ENCODE measurements around the gene MYO19. TPM values are rescaled to one million over a fixed set of nuclear protein-coding genes. Genes with fewer than 3 reads are reported as not detected.

Gene MYO19
- total and polyA plus RNA-seq, 9 of the 15 experiments (the other 6 are each of a cell fraction or from before 2014, with no cell fraction given), result 21.6 to 176 (median 129) TPM

DNA sequence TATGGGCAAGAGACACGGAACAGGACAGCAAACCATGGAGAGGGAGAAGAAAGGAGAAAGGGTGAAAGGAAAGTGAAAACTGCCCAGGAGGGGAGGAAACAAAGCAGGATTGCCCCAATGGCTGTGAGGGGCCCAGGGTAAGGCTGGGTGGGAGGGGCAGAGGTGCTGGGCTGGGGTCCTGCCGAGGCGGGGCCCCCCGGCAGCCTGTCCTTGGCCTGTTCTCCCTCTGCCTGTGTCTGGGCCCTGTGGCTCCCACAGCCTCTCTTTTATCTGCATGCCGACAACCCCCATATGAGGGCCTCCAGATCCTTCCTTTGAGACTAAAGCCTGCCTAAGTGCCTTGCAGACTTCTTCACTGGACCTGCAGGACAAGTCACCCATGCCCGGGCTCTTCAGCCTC is 32.7 kb downstream of the MYO19 start:
- Histone ChIP-seq H3K4me1 (replicated peaks in 1 of 2; ENCODE audit: control insufficient read depth in 2 of 2, insufficient read depth in 2 of 2, low read length in 2 of 2) (peaks cover 0 to 3% of the 10 kb centered on the region in 2 experiments; a peak in 1 of 5 replicates), H3K9ac (ENCODE audit: insufficient read depth in 1 of 2, low read depth in 2 of 2, low read length in 2 of 2) (no peak overlapping the region), H3K4me3 (no peak overlapping the region), H3K9me1 (ENCODE audit: control insufficient read depth, insufficient read depth, low read length) (no peaks in the 10 kb centered on the region), H3K9me3 (replicated peaks; ENCODE audit: control insufficient read depth, insufficient read depth, low read depth, low read length) (no peaks in the 10 kb centered on the region), H3K36me3 (ENCODE audit: control insufficient read depth, insufficient read depth, low read length) (peaks cover 95% of the 10 kb centered on the region), H3K4me2 (ENCODE audit: insufficient read depth, low read length) (no peak overlapping the region), H2AFZ (ENCODE audit: low read depth, low read length) (no peak overlapping the region), H3K27ac (ENCODE audit: extremely low read depth, low read depth, low read length) (no peak overlapping the region), H4K20me1 (replicated peaks; ENCODE audit: control insufficient read depth, insufficient read depth, low read length) (no peaks in the 10 kb centered on the region), H3K79me2 (ENCODE audit: control insufficient read depth, insufficient read depth, low read length) (no peaks in the 10 kb centered on the region), H3K27me3 (ENCODE audit: control insufficient read depth in 2 of 2, insufficient read depth in 2 of 2, low read length in 2 of 2) (no peaks in the 10 kb centered on the region)
- ChIA-PET CTCF (ENCODE audit: low intra/inter-chr PET ratio) (no interaction called here), POLR2A (interaction anchor here (2.9 kb wide), 1 partner anchor 11 kb away, joined by 18 read pairs; no protein-coding TSS in a partner anchor)
- BruUV-seq (replicated peaks), result no TSS peak
- in situ Hi-C loops (cut with MboI), result no loop called here
- no peak for ATAC-seq
- peak in 1 of 4 experiments; percentile 20 for DNase-seq (ENCODE audit: extremely low read depth in 1 of 4, low spot score in 3 of 4)
- no peak for FAIRE-seq
- 94% methylated on average over 2 of the region's 6 CpGs for WGBS (ENCODE audit: insufficient coverage, low coverage, missing lambda C conversion rate)
- intact Hi-C loops (cut with micrococcal nuclease), result no loop called here
- TF ChIP-seq, protein P1, sequence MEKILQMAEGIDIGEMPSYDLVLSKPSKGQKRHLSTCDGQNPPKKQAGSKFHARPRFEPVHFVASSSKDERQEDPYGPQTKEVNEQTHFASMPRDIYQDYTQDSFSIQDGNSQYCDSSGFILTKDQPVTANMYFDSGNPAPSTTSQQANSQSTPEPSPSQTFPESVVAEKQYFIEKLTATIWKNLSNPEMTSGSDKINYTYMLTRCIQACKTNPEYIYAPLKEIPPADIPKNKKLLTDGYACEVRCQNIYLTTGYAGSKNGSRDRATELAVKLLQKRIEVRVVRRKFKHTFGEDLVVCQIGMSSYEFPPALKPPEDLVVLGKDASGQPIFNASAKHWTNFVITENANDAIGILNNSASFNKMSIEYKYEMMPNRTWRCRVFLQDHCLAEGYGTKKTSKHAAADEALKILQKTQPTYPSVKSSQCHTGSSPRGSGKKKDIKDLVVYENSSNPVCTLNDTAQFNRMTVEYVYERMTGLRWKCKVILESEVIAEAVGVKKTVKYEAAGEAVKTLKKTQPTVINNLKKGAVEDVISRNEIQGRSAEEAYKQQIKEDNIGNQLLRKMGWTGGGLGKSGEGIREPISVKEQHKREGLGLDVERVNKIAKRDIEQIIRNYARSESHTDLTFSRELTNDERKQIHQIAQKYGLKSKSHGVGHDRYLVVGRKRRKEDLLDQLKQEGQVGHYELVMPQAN (IDR thresholded peaks at IDR 0.05; ENCODE audit: borderline replicate concordance), result no peak
- TF ChIP-seq ARID1B (IDR thresholded peaks at IDR 0.05) (no peak), DPF2 (IDR thresholded peaks at IDR 0.05) (no peak), C11orf30 (IDR thresholded peaks at IDR 0.05; ENCODE audit: low read depth) (no peak), TAL1 (IDR thresholded peaks at IDR 0.05) (no peak), ZNF780A (CRISPR knock-in tag; IDR thresholded peaks at IDR 0.05) (no peak), TCF3 (CRISPR knock-in tag; IDR thresholded peaks at IDR 0.05) (no peak)
- TF ChIP-seq, protein P2, sequence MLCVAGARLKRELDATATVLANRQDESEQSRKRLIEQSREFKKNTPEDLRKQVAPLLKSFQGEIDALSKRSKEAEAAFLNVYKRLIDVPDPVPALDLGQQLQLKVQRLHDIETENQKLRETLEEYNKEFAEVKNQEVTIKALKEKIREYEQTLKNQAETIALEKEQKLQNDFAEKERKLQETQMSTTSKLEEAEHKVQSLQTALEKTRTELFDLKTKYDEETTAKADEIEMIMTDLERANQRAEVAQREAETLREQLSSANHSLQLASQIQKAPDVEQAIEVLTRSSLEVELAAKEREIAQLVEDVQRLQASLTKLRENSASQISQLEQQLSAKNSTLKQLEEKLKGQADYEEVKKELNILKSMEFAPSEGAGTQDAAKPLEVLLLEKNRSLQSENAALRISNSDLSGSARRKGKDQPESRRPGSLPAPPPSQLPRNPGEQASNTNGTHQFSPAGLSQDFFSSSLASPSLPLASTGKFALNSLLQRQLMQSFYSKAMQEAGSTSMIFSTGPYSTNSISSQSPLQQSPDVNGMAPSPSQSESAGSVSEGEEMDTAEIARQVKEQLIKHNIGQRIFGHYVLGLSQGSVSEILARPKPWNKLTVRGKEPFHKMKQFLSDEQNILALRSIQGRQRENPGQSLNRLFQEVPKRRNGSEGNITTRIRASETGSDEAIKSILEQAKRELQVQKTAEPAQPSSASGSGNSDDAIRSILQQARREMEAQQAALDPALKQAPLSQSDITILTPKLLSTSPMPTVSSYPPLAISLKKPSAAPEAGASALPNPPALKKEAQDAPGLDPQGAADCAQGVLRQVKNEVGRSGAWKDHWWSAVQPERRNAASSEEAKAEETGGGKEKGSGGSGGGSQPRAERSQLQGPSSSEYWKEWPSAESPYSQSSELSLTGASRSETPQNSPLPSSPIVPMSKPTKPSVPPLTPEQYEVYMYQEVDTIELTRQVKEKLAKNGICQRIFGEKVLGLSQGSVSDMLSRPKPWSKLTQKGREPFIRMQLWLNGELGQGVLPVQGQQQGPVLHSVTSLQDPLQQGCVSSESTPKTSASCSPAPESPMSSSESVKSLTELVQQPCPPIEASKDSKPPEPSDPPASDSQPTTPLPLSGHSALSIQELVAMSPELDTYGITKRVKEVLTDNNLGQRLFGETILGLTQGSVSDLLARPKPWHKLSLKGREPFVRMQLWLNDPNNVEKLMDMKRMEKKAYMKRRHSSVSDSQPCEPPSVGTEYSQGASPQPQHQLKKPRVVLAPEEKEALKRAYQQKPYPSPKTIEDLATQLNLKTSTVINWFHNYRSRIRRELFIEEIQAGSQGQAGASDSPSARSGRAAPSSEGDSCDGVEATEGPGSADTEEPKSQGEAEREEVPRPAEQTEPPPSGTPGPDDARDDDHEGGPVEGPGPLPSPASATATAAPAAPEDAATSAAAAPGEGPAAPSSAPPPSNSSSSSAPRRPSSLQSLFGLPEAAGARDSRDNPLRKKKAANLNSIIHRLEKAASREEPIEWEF (CRISPR knock-in tag; IDR thresholded peaks at IDR 0.05), result no peak
- TF ChIP-seq, protein P3, sequence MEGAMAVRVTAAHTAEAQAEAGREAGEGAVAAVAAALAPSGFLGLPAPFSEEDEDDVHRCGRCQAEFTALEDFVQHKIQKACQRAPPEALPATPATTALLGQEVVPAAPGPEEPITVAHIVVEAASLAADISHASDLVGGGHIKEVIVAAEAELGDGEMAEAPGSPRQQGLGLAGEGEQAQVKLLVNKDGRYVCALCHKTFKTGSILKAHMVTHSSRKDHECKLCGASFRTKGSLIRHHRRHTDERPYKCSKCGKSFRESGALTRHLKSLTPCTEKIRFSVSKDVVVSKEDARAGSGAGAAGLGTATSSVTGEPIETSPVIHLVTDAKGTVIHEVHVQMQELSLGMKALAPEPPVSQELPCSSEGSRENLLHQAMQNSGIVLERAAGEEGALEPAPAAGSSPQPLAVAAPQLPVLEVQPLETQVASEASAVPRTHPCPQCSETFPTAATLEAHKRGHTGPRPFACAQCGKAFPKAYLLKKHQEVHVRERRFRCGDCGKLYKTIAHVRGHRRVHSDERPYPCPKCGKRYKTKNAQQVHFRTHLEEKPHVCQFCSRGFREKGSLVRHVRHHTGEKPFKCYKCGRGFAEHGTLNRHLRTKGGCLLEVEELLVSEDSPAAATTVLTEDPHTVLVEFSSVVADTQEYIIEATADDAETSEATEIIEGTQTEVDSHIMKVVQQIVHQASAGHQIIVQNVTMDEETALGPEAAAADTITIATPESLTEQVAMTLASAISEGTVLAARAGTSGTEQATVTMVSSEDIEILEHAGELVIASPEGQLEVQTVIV (CRISPR knock-in tag; IDR thresholded peaks at IDR 0.05; ENCODE audit: borderline replicate concordance), result no peak

All from K562 (cell line).